NCI-H1105 treated with DMSO at 0.1 percent for 48 hours (cell line): ENCODE results near the gene SMU1.

Experiments used
- DNase-seq: peaks from one replicate; lab custom pipeline; 2025; lab: John Stamatoyannopoulos, UW

SMU1 gene

GRCh38 chr9:33076046-33077004, at the start of gene SMU1:
Gene SMU1 (minus strand): TSS chr9:33076674. CDS start chr9:33076608, 66 bp downstream.
- peak; percentile 96 for DNase-seq

GRCh38 chr9:33125461-33125860, 49.0 kb upstream of the SMU1 start:
- DNase-seq, result no peak

- DNase-seq, result no peak
Observed at GRCh38 chr9:33124751-33125381, 48.4 kb upstream of the SMU1 start.

- no peak for DNase-seq
Observed at GRCh38 chr9:33124046-33124445, 47.6 kb upstream of the SMU1 start.

- no peak for DNase-seq
Observed at GRCh38 chr9:33123407-33124031, 47.0 kb upstream of the SMU1 start.

GRCh38 chr9:33120620-33121019, 44.1 kb upstream of the SMU1 start:
- DNase-seq, result no peak

GRCh38 chr9:33117796-33118195, 41.3 kb upstream of the SMU1 start:
- DNase-seq, result no peak

GRCh38 chr9:33117306-33117705, 40.8 kb upstream of the SMU1 start:
- no peak for DNase-seq

GRCh38 chr9:33116860-33117259, 40.4 kb upstream of the SMU1 start:
- DNase-seq, result no peak

GRCh38 chr9:33114746-33115145, 38.3 kb upstream of the SMU1 start:
- no peak for DNase-seq

- no peak for DNase-seq
Observed at GRCh38 chr9:33113799-33114547, 37.5 kb upstream of the SMU1 start.

- DNase-seq, result no peak
Observed at GRCh38 chr9:33112094-33112493, 35.6 kb upstream of the SMU1 start.

GRCh38 chr9:33111631-33112030, 35.2 kb upstream of the SMU1 start:
- DNase-seq, result no peak

- DNase-seq, result no peak
Observed at GRCh38 chr9:33110686-33111085, 34.2 kb upstream of the SMU1 start.

- no peak for DNase-seq
Observed at GRCh38 chr9:33109850-33110595, 33.5 kb upstream of the SMU1 start.

GRCh38 chr9:33109097-33109496, 32.6 kb upstream of the SMU1 start:
- no peak for DNase-seq

- no peak for DNase-seq
Observed at GRCh38 chr9:33108472-33108871, 32.0 kb upstream of the SMU1 start.

- DNase-seq, result no peak
Observed at GRCh38 chr9:33107762-33108161, 31.3 kb upstream of the SMU1 start.

- DNase-seq, result no peak
Observed at GRCh38 chr9:33106827-33107621, 30.6 kb upstream of the SMU1 start.

- DNase-seq, result no peak
Observed at GRCh38 chr9:33106372-33106771, 29.9 kb upstream of the SMU1 start.

- DNase-seq, result no peak
Observed at GRCh38 chr9:33105959-33106358, 29.5 kb upstream of the SMU1 start.
